HG03521 (cell line): ENCODE measurements around the gene TP53AIP1.

Experiments
- ATAC-seq: cut with Tn5 transposase; IDR thresholded peaks from one replicate; pipeline ENCODE4 v1.9.1; 2021; ENCODE audit warnings: mild to moderate bottlenecking, moderate library complexity; ENCODE audit not compliant: unreplicated experiment

TP53AIP1 gene

GRCh38 chr11:128891913-128892398 is 50.7 kb downstream of the TP53AIP1 start:
- no peak for ATAC-seq

GRCh38 chr11:128890543-128891368 is 51.9 kb downstream of the TP53AIP1 start, which contains the start of gene KCNJ5:
TSS of gene KCNJ5 (plus strand) at chr11:128891356. CDS start at chr11:128911274, 19,918 bp downstream.
- ATAC-seq, result no peak

- ATAC-seq, result no peak
These were observed 52.5 kb downstream of the TP53AIP1 start for GRCh38 chr11:128890216-128890542.

- no peak for ATAC-seq
These were observed 52.9 kb downstream of the TP53AIP1 start for GRCh38 chr11:128889657-128890213.

- ATAC-seq, result no peak
These were observed 54.4 kb downstream of the TP53AIP1 start for GRCh38 chr11:128888034-128888985.

- no peak for ATAC-seq
These were observed 56.1 kb downstream of the TP53AIP1 start for GRCh38 chr11:128886406-128887124.
